Neuron (in vitro differentiated cells): ENCODE data around the gene APCDD1L.

ENCODE experiments used
- H2AFZ ChIP-seq: one replicate; pipeline ENCODE4 v1.6.1; 2013; ENCODE audit warnings: low read depth, mild to moderate bottlenecking, inconsistent platforms, low read length, moderate library complexity
- H3K27me3 ChIP-seq: one replicate; pipeline ENCODE4 v1.6.1; 2013; ENCODE audit warnings: low read length; ENCODE audit not compliant: insufficient read depth
- H3K36me3 ChIP-seq: one replicate; pipeline ENCODE4 v1.6.1; 2013; ENCODE audit warnings: low read length; ENCODE audit not compliant: insufficient read depth
- H3K4me1 ChIP-seq: one replicate; pipeline ENCODE4 v1.6.1; 2013; ENCODE audit warnings: low read length; ENCODE audit not compliant: insufficient read depth
- H3K4me3 ChIP-seq: 2 replicates; pipeline ENCODE4 v1.5.1; 2013; ENCODE audit warnings: mild to moderate bottlenecking, low read length, moderate library complexity
- H3K9me3 ChIP-seq: one replicate; pipeline ENCODE4 v1.6.1; 2013; ENCODE audit warnings: low read length

The APCDD1L gene

DNA sequence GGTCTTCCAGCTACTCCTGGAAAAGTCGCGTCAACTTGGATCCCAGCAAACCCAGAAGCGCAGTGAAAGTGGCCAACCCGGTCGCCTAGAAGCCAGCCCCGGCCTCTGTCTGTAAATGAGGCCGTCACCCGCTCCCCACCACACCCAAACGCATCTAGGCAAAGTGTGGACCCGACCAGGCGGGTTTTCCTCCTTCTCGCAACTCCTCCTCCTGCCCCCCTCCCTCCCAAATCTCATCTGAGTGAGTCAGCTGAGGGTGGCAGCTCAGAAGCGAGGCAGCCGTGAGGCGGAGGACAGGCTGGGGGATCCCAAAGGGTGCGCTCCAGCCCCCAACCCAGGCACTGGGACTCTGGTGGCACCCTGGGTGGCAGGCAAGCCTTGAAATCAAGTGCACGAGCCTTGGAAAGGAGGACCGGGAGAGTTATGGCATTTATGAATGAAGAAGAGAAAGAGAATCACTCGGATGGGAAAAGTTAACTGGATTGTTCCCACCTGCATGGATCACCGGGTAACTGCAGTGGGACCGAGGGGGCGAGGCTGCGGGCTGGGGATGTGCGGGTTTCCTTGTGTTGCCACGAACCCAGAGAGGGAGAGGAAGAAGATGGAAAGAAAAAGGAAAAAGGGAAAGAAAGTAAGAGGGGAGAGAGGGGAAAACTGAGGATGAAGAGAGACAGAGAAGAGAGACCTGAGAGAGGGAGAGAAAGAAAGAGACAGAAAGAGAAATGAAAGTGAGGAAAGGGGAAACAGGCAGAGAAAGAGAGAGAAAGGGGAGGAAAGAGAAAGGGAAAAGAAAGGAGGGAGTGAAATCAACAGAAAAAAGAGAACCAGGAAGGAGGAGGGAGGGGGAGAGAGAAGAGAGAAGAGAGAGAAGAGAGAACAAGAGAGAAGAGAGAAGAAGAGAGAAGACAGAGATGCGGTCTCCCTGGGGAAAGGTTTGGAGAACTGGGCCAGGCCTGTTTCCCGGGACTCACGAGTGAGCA lies at the start of gene APCDD1L:
APCDD1L (minus strand) TSS at position 167 of the 980 bp plus-strand sequence. CDS start 692 bp downstream, outside the sequence.
- Histone ChIP-seq H3K36me3 (no peaks in the 10 kb centered on the region), H3K27me3 (peaks cover 76% of the 10 kb centered on the region), H3K4me1 (no peaks in the 10 kb centered on the region), H3K9me3 (no peaks in the 10 kb centered on the region), H3K4me3 (no peak within 1 kb of the TSS), H2AFZ (no peak within 1 kb of the TSS)

- Histone ChIP-seq H2AFZ (no peak overlapping the region), H3K27me3 (peaks cover 7% of the 10 kb centered on the region), H3K9me3 (no peaks in the 10 kb centered on the region), H3K36me3 (no peaks in the 10 kb centered on the region), H3K4me3 (no peak overlapping the region), H3K4me1 (no peaks in the 10 kb centered on the region)
These were observed 44.1 kb upstream of the APCDD1L start for GRCh38 chr20:58559368-58559729.

DNA sequence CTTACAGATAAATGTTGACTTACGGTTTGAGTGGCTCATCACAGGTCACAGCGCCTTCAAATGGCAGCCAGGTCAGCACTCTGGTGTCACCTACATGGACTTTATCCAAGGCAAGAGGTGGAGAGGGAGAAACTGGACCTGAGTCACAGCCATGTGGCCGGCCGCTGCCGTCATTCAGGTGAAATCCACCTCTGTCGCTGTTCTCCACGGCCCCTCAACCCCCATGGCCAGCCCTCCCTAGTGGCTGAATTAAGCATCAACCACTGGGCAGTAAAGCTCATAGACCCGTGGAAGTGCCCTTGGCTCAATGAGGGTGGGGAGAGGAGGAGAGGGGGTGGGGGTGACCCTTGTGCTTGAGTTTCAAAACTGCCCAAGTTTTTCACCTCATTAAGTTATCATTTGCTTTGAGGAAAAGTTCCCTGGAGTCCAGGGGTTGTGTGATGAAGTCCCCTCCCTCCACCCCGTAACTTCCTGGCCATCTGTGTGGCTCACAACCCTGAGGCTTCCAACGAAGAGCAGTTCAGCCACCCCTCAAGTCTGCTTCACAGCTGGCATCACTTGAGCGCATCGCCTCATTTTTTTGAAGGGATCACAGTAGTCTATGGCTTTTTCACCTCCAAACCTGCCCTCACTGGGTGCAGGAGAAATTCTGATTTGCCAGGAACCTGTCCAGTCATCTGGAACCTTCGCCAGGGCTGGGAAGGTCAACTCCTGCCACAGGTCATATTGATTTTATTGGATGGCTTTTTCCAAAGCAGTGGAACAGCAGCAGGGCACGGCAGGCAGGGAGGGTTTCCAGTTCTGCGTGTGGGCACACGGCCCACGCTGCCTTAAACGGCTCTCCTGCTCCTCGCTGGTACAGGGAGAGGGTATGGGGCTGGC lies 43.5 kb upstream of the APCDD1L start:
- no peak overlapping the region for H2AFZ ChIP-seq
- no peaks in the 10 kb centered on the region for H3K4me1 ChIP-seq
- H3K27me3 ChIP-seq, result peaks cover 7% of the 10 kb centered on the region
- H3K4me3 ChIP-seq, result no peak overlapping the region
- no peaks in the 10 kb centered on the region for H3K9me3 ChIP-seq
- H3K36me3 ChIP-seq, result no peaks in the 10 kb centered on the region

GRCh38 chr20:58557733-58558342 lies 42.6 kb upstream of the APCDD1L start:
- no peak overlapping the region for H3K4me3 ChIP-seq
- no peaks in the 10 kb centered on the region for H3K9me3 ChIP-seq
- no peaks in the 10 kb centered on the region for H3K4me1 ChIP-seq
- H2AFZ ChIP-seq, result no peak overlapping the region
- peaks cover 15% of the 10 kb centered on the region for H3K27me3 ChIP-seq
- H3K36me3 ChIP-seq, result no peaks in the 10 kb centered on the region

DNA sequence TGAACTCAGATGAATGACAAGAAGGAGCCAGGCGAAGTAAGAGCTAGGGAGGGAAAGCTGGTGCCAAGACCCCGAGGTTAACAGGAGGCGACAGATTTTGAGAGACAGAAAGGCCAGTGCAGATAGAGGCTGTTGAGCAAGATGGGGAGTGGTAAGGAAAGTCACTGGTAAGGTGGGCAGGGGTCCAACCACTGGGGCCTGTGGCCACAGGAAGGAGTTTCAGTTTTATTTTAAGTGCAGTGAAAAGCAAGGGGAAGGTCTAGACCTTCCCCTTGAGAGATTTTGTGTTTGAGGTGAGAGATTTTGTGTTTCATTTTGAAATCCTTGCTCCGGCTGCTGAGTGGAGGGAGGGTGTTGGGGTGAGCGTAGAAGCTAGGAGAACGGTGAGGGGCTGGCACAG lies 41.8 kb upstream of the APCDD1L start:
- Histone ChIP-seq H3K27me3 (peaks cover 18% of the 10 kb centered on the region), H3K4me3 (no peak overlapping the region), H3K9me3 (no peaks in the 10 kb centered on the region), H2AFZ (no peak overlapping the region), H3K4me1 (no peaks in the 10 kb centered on the region), H3K36me3 (no peaks in the 10 kb centered on the region)

- Histone ChIP-seq H3K4me1 (peaks cover 2% of the 10 kb centered on the region), H3K4me3 (no peak overlapping the region), H3K27me3 (peaks cover 18% of the 10 kb centered on the region), H2AFZ (no peak overlapping the region), H3K9me3 (peaks cover 3% of the 10 kb centered on the region), H3K36me3 (no peaks in the 10 kb centered on the region)
These were observed 40.0 kb upstream of the APCDD1L start for GRCh38 chr20:58555078-58555765.

GRCh38 chr20:58554541-58554940 lies 39.3 kb upstream of the APCDD1L start:
- Histone ChIP-seq H3K4me1 (peaks cover 6% of the 10 kb centered on the region), H3K27me3 (peaks cover 18% of the 10 kb centered on the region), H2AFZ (no peak overlapping the region), H3K4me3 (no peak overlapping the region), H3K36me3 (no peaks in the 10 kb centered on the region), H3K9me3 (peaks cover 3% of the 10 kb centered on the region)

GRCh38 chr20:58553841-58554240 lies 38.6 kb upstream of the APCDD1L start:
- Histone ChIP-seq H3K4me3 (no peak overlapping the region), H3K9me3 (peaks cover 3% of the 10 kb centered on the region), H3K36me3 (no peaks in the 10 kb centered on the region), H3K4me1 (peaks cover 6% of the 10 kb centered on the region), H2AFZ (no peak overlapping the region), H3K27me3 (peaks cover 15% of the 10 kb centered on the region)

DNA sequence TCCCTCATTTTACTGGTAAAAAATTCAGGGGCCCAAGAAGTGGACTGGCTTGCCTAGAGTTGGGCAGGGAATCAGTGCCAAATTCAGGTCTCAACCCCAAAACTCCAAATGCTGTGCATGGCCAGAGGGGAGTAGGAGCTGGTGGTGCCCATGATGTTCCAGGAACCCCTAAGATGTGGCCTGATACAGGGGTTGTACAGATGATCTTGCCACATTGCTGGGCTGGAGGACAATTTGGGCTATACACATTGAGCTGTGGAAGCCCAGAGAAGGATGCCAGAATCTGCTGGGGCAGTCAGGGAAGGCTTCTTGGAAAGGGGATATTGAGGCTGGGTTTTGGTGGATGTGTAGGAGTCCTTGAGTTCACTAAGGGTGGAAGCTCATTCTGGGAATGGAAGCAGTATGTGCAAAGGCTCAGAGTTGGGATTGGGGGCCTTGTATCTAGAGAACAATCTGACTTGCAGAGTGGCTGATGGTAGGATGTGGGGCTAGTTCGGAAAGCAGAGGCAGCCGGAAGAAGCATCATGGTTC lies 38.0 kb upstream of the APCDD1L start:
- Histone ChIP-seq H3K4me1 (peaks cover 6% of the 10 kb centered on the region), H3K9me3 (peaks cover 3% of the 10 kb centered on the region), H3K4me3 (no peak overlapping the region), H3K36me3 (no peaks in the 10 kb centered on the region), H2AFZ (no peak overlapping the region), H3K27me3 (peaks cover 15% of the 10 kb centered on the region)

DNA sequence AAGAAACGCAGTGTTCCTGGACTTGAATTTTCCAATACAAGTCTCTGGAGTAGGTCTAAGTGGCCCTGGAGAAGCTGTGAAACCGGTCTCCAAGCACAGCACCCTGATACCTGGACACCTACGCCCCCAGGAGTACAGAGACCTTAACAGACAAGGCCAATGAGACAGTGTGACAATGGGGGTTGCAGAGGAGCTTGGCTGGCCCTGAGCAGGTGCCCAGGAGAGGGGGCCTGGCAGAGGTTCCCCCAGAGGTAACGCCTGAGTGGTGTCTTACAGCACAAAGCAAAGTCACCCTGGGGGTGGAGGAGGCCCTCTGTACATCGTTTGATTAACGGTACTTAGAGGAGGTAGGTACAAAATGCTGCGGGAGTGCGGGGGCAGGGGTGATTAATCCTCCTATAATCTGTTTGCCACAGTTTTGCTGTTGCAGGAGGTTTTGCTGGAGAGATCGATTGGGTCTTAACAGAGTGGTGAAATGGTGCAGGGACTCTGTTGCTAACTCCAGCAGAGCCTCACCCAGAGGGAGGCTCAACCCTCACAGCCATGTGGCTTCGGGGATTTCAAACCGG lies 37.3 kb upstream of the APCDD1L start:
- H3K36me3 ChIP-seq, result no peaks in the 10 kb centered on the region
- H2AFZ ChIP-seq, result no peak overlapping the region
- H3K9me3 ChIP-seq, result peaks cover 3% of the 10 kb centered on the region
- peaks cover 15% of the 10 kb centered on the region for H3K27me3 ChIP-seq
- H3K4me1 ChIP-seq, result peaks cover 6% of the 10 kb centered on the region
- no peak overlapping the region for H3K4me3 ChIP-seq

- Histone ChIP-seq H3K27me3 (peaks cover 11% of the 10 kb centered on the region), H3K4me3 (no peak overlapping the region), H3K4me1 (peaks cover 6% of the 10 kb centered on the region), H3K36me3 (no peaks in the 10 kb centered on the region), H2AFZ (no peak overlapping the region), H3K9me3 (peaks cover 3% of the 10 kb centered on the region)
These were observed 36.4 kb upstream of the APCDD1L start for GRCh38 chr20:58551631-58552030.
